Frontal cortex (tissue), 4 donors: ENCODE measurements around the gene TSPAN8. TPM values are rescaled to one million over a fixed set of nuclear protein-coding genes. Genes with fewer than 3 reads are reported as not detected.
"Not testable (repeated sequence)": the region's sequence is repeated elsewhere in the genome, so short reads cannot be mapped to it uniquely, and the experiment has no call there.

ENCODE experiments used
- DNase-seq, 2 donors: peaks; one replicate each; pipeline ENCODE4 v3.0.0; 2012; ENCODE audit warnings: low spot score in 2 of 2
- FAIRE-seq: peaks from 2 replicates; lab custom pipeline; 2012; peaks lifted over from hg19 to GRCh38; lab: Jason Lieb, UNC
- total RNA-seq: library from RNA; depleted of rRNA; stranded (reverse); fragments of >200 nt; gene quantifications from one replicate; pipeline ENCODE4 v1.2.3, GENCODE V29; 2014
- donor health status: control.
- donor health status: control.
- donor health status: control.

The TSPAN8 gene
- total RNA-seq, 1 donor from 2014 or later: not detected

- FAIRE-seq (no peak), DNase-seq (no peak)
Measured at GRCh38 chr12:71134405-71134804, 23.4 kb downstream of the TSPAN8 start.

- DNase-seq (no peak), FAIRE-seq (no peak)
Measured at GRCh38 chr12:71130521-71131069, 27.2 kb downstream of the TSPAN8 start.

GRCh38 chr12:71129364-71129763 is 28.4 kb downstream of the TSPAN8 start:
- DNase-seq (no peak), FAIRE-seq (no peak)

- DNase-seq (no peak), FAIRE-seq (no peak)
Measured at GRCh38 chr12:71128191-71128788, 29.5 kb downstream of the TSPAN8 start.

- no peak for DNase-seq
- FAIRE-seq: no peak
Measured at GRCh38 chr12:71125949-71126348, 31.9 kb downstream of the TSPAN8 start.

DNA sequence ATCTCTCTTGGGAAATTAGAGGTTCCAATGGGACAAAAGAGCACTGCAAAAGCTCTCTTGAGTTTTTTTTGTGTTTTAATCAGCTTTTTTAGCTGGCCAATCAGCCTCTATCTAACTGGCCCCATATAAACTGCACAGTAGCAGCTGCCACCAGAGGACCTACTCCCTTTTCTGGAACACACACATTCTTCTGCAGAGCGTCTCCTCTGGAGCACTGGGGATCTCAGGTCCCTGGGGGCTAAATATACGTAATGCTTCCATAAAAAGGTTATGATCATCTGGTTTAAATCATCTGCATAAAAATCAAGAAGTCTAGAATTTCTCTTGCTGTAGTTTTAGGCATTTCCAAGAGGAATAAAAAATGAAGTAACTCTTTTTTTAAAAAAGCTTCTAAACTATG is 32.3 kb downstream of the TSPAN8 start:
- DNase-seq (no peak), FAIRE-seq (no peak)

DNA sequence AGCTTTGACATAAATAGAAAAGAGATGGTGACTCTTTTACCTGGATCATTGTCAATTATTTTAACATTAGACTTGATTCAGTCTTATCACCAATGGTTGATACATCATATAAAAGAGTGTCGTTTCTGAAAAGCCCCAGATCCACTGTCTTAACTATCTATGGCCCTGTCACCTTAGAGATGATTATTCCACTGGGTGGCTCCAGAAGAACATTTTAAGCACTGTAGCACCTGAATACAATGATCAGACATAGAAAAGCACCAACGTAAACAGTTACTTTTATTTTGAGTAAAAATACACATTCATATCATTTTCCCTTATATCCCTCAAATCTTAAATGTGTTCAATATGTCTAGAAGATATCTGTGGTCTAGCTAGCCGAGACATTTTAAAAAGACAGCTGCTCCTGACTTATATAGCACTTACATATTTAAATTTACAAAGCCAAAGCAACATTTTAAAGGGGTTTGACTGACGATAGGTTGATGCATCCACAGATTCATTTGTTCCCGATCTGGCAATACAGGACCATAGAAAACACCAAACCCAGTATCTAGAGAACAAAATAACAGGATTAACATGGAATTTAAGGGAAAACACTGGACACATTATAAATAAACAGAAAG is 32.9 kb downstream of the TSPAN8 start:
- no peak for DNase-seq
- FAIRE-seq: no peak

DNA sequence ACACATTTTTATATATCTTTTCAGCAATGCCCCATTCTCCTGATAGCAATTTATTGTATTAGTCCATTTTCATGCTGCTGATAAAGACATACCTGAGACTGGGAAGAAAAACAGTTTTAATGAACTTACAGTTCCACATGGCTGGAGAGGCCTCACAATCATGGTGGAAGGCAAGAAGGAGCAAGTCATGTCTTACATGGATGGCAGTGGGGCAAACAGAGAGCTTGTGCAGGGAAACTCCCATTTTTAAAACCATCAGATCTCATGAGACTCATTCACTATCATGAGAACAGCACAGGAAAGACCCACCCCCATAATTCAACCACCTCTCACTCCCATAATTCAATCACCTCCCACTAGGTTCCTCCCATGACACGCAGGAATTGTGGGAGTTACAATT is 44.7 kb downstream of the TSPAN8 start:
- not testable (repeated sequence) for FAIRE-seq, DNase-seq

- FAIRE-seq: no peak
Measured at GRCh38 chr12:71109834-71110233, 48.0 kb downstream of the TSPAN8 start.

GRCh38 chr12:71108355-71108754 is 49.4 kb downstream of the TSPAN8 start:
- FAIRE-seq (no peak), DNase-seq (no peak)

More at GRCh38 chr12:71109834-71110233, 48.0 kb downstream of the TSPAN8 start:
- DNase-seq: no peak

- no peak for FAIRE-seq
- no peak for DNase-seq
Measured at GRCh38 chr12:71107936-71108335, 49.9 kb downstream of the TSPAN8 start.

GRCh38 chr12:71105956-71106355 is 51.8 kb downstream of the TSPAN8 start:
- no peak for DNase-seq
- no peak for FAIRE-seq

DNA sequence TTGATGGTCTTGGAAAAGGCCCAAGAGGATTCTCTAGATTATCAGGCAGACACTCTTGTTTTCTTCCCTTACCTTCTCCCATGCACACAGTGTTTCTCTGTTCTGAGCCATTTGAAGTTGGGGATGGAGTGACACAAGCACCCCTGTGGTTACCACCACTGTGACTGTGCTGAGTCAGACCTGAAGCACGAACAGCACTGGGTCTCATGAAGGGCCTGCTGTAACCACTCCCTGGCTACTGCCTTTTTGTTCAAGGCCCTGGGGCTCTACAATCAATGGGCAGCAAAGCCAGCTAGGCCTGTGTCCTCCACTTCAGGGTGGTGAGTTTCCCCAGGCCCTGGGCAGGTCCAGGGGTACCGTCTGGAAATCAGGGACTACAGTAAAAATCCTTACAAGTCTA is 65.5 kb downstream of the TSPAN8 start:
- FAIRE-seq: no peak

DNA sequence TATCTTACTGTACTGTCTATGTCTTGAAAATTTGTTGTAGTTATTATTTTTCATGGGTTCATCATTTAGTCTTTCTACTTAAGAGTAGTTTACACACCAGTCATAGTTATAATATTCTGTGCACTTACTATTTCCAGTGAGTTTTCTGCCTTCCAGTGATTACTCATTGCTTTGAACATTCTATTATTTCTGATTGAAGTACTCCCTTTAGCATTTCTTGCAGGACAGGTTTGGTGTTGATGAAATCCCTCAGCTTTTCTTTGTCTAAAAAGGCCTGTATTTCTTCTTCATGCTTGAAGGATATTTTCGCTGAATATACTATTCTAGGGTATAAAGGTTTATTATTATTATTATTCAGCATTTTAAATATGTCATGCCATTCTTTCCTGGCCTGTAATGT is 66.8 kb downstream of the TSPAN8 start:
- no peak for DNase-seq

More for the DNA sequence above, 65.5 kb downstream of the TSPAN8 start:
- DNase-seq: no peak

GRCh38 chr12:71085575-71085974 is 72.2 kb downstream of the TSPAN8 start:
- FAIRE-seq: no peak
- DNase-seq: no peak

More for the DNA sequence above, 66.8 kb downstream of the TSPAN8 start:
- peak; percentile 8 for FAIRE-seq

DNA sequence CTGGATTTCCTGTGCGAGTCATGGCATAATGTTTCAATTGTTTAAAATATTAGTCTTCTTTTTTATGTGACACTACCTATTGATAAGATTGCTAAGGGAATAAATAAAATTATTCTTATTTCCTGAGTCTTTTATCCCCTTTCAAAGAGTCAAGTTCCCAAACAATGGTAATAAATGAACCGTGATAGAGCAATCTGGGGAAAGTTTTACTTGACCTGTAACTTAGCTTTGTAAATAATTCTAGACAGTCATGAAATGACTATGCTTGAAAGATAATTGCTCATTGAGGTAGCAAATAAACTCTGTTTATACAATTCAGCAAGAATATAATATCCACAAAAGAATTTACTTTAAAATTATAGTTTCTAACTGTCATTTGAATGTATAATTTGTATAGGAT is 82.1 kb downstream of the TSPAN8 start:
- no peak for FAIRE-seq
- DNase-seq: no peak

Other genes with a start within 250 kb of the TSPAN8 start
- gene PTPRR, start 237.3 kb downstream of the TSPAN8 start, total RNA-seq: 16.7 TPM